OCI-LY7 (cell line): ENCODE results near the gene ERVFRD-1. TPM values are rescaled to one million over a fixed set of nuclear protein-coding genes. Genes with fewer than 3 reads are reported as not detected.

Experiments used
- BruUV-seq: library from RNA; stranded (reverse); fragments of 400-500 nt; replicated peaks from 2 replicates; lab custom pipeline; 2021; lab: Mats Ljungman, UMichigan
- CTCF ChIA-PET: fragments of 300-600 bp; sonication (Branson Sonifier 250); formaldehyde crosslinking; loops from one replicate; lab custom pipeline; 2022; ENCODE audit warnings: antibody characterized with exemption; ENCODE audit not compliant: unreplicated experiment; lab: Charles Lee
- POLR2A ChIA-PET: fragments of 300-600 bp; sonication (Branson Sonifier 250); formaldehyde crosslinking; loops from one replicate; lab custom pipeline; 2022; ENCODE audit warnings: antibody characterized with exemption; lab: Charles Lee
- DNase-seq: peaks from one replicate; pipeline ENCODE4 v3.0.0-alpha.2; 2015; ENCODE audit warnings: low spot score
- H2AFZ ChIP-seq: fragments of 200-600 bp; sonication (generic), shearing (Covaris generic); 2 replicates; pipeline ENCODE4 v1.6.1; 2014; ENCODE audit warnings: mild to moderate bottlenecking, antibody characterized with exemption, low read length, moderate library complexity
- H3K27ac ChIP-seq: fragments of 200-600 bp; sonication (generic); 2 replicates; pipeline ENCODE4 v1.5.1; 2014; ENCODE audit warnings: mixed run types, low read depth, mild to moderate bottlenecking, moderate library complexity, low read length, inconsistent platforms; ENCODE audit not compliant: poor library complexity, severe bottlenecking
- H3K36me3 ChIP-seq: fragments of 200-600 bp; sonication (generic); 2 replicates; pipeline ENCODE4 v1.6.1; 2014; ENCODE audit warnings: mild to moderate bottlenecking, antibody characterized with exemption, low read length, moderate library complexity, mixed read lengths; ENCODE audit not compliant: insufficient read depth
- H3K4me1 ChIP-seq: fragments of 200-600 bp; sonication (generic); 2 replicates; pipeline ENCODE4 v1.5.1; 2014; ENCODE audit warnings: mild to moderate bottlenecking, low read length; ENCODE audit not compliant: insufficient read depth, poor library complexity, severe bottlenecking
- H3K4me2 ChIP-seq: fragments of 200-600 bp; sonication (generic); 2 replicates; pipeline ENCODE4 v1.6.1; 2014; ENCODE audit warnings: mild to moderate bottlenecking, low read length
- H3K4me3 ChIP-seq: fragments of 200-600 bp; sonication (generic); 2 replicates; pipeline ENCODE4 v1.5.1; 2014; ENCODE audit warnings: mild to moderate bottlenecking, low read depth, low read length; ENCODE audit not compliant: poor library complexity, severe bottlenecking
- H3K79me2 ChIP-seq: fragments of 200-600 bp; sonication (generic); 2 replicates; pipeline ENCODE4 v1.6.1; 2016; ENCODE audit warnings: low read depth, mild to moderate bottlenecking, low read length, moderate library complexity, mixed read lengths; ENCODE audit not compliant: insufficient read depth
- H3K9me2 ChIP-seq: fragments of 200-600 bp; sonication (generic); 2 replicates; pipeline ENCODE4 v1.6.1; 2016; ENCODE audit warnings: mild to moderate bottlenecking, low read length, mixed read lengths; ENCODE audit not compliant: insufficient read depth
- H3K9me3 ChIP-seq: fragments of 200-600 bp; sonication (generic); 2 replicates; pipeline ENCODE4 v1.6.1; 2014; ENCODE audit warnings: mild to moderate bottlenecking, mixed run types, low read length, mixed read lengths
- H4K20me1 ChIP-seq: fragments of 200-600 bp; sonication (generic); 2 replicates; pipeline ENCODE4 v1.6.1; 2014; ENCODE audit warnings: mild to moderate bottlenecking, antibody characterized with exemption, low read length, moderate library complexity, mixed read lengths; ENCODE audit not compliant: insufficient read depth
- EZH2phosphoT487 ChIP-seq: fragments of 200-600 bp; sonication (generic); IDR thresholded peaks from 2 replicates; pipeline ENCODE4 v1.6.1; 2018; ENCODE audit warnings: low read depth, borderline replicate concordance, mild to moderate bottlenecking, mixed run types, antibody characterized with exemption, low read length, moderate library complexity, mixed read lengths
- intact Hi-C: fragments of 100-400 bp; cut with micrococcal nuclease; formaldehyde crosslinking; loops from one replicate; pipeline ENCODE4 v1.10.0; 2022; ENCODE audit not compliant: unreplicated experiment
- total RNA-seq, 2 experiments: library from RNA; depleted of rRNA in 1 of 2; stranded (reverse); fragments of >200 nt in 1 of 2; shearing (Covaris generic) in 1 of 2; gene quantifications; 2 replicates each; pipeline ENCODE4 v1.2.3, GENCODE V29; 2014 to 2022
- TF ChIP-seq, protein P1 (sequence below): fragments of 200-600 bp; sonication (generic); conservative IDR thresholded peaks from 2 replicates; pipeline ENCODE4 v1.5.1; 2014; ENCODE audit warnings: mild to moderate bottlenecking, antibody characterized with exemption, low read length, moderate library complexity, mixed read lengths

The ERVFRD-1 gene
- total RNA-seq, 2 experiments from 2014 or later: not detected

DNA sequence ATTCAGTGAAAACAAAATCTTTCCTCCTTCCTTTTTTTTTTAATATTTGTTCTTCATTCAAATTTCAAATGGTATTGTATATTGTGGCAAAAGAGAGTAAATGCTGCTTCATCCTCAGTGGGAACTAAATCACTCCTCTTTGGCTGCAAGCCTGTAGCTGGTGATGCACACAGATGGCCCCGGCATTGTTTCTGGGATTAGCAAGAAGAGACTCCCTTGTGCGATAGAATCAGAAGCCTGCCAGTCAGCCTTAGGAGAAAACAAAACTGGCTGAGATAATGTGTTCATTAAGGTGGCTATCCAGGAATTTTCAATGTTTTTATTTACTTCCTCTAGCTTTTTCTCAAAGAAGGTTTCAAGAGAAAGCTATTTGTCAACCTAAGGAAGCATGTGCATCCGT is 46.7 kb downstream of the ERVFRD-1 start:
- no peak overlapping the region for H3K4me2 ChIP-seq
- TF ChIP-seq EZH2phosphoT487: no peak
- TF ChIP-seq, protein P1, sequence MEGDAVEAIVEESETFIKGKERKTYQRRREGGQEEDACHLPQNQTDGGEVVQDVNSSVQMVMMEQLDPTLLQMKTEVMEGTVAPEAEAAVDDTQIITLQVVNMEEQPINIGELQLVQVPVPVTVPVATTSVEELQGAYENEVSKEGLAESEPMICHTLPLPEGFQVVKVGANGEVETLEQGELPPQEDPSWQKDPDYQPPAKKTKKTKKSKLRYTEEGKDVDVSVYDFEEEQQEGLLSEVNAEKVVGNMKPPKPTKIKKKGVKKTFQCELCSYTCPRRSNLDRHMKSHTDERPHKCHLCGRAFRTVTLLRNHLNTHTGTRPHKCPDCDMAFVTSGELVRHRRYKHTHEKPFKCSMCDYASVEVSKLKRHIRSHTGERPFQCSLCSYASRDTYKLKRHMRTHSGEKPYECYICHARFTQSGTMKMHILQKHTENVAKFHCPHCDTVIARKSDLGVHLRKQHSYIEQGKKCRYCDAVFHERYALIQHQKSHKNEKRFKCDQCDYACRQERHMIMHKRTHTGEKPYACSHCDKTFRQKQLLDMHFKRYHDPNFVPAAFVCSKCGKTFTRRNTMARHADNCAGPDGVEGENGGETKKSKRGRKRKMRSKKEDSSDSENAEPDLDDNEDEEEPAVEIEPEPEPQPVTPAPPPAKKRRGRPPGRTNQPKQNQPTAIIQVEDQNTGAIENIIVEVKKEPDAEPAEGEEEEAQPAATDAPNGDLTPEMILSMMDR: no peak
- H3K9me2 ChIP-seq: no peaks in the 10 kb centered on the region
- POLR2A ChIA-PET: interaction anchor here (0.7 to 0.9 kb wide), 3 partner anchors 186 to 905 kb away, joined by 3 to 6 read pairs (median 4); no protein-coding TSS in a partner anchor
- H3K9me3 ChIP-seq: no peaks in the 10 kb centered on the region
- intact Hi-C loops: no loop called here
- CTCF ChIA-PET: no interaction called here
- BruUV-seq: no TSS peak
- no peak overlapping the region for H2AFZ ChIP-seq
- H3K79me2 ChIP-seq: no peaks in the 10 kb centered on the region
- no peak overlapping the region for H3K27ac ChIP-seq
- H3K4me1 ChIP-seq: no peaks in the 10 kb centered on the region
- no peak for DNase-seq
- no peaks in the 10 kb centered on the region for H3K36me3 ChIP-seq
- no peaks in the 10 kb centered on the region for H4K20me1 ChIP-seq
- H3K4me3 ChIP-seq: no peak overlapping the region

DNA sequence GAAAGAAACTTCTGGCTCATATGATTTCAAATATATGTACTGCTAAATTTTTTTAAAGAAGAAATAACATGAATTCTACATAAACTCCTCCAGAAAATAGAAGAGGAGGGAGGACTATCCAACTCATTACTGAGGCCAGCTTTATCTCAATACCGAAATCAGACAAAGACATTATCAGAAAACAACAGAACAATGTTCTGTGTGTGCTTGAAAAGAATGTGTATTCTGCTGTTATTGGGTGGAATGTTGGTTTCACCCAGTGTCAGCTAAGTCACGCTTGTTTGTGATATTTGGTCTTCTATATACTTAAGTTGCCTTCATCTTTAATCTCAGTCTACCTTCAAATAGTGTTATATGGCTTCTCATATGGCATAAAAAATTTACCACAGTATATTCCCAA is 48.8 kb downstream of the ERVFRD-1 start:
- Histone ChIP-seq H3K4me2 (no peak overlapping the region), H3K27ac (no peak overlapping the region), H3K4me1 (no peaks in the 10 kb centered on the region), H3K9me3 (no peaks in the 10 kb centered on the region), H2AFZ (no peak overlapping the region), H3K79me2 (no peaks in the 10 kb centered on the region), H3K36me3 (no peaks in the 10 kb centered on the region), H3K4me3 (no peak overlapping the region), H3K9me2 (no peaks in the 10 kb centered on the region), H4K20me1 (no peaks in the 10 kb centered on the region)
- intact Hi-C loops: no loop called here
- DNase-seq: no peak
- POLR2A ChIA-PET: interaction anchor here (0.6 kb wide), 1 partner anchor 254 kb away, joined by 3 read pairs; no protein-coding TSS in a partner anchor
- BruUV-seq: no TSS peak
- CTCF ChIA-PET: no interaction called here
- TF ChIP-seq, protein P1: no peak
- TF ChIP-seq EZH2phosphoT487: no peak

DNA sequence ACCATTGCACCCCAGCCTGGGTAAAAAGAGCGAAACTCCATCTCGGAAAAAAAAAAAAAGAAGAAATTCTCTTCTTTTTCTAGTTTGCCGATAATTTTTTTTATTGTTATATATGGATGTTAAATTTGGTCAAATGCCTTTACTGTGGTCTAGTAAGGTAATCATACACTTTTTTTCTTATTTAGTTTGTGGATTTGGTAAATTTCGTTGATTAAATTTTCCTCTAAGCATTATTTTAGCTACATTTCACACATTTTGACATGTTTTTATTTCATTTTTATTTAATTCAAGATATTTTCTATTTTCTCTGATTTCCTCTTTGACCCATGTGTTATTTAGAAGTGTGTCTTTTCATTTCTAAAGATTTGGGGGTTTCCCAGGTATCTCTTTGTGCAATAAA is 49.4 kb downstream of the ERVFRD-1 start:
- intact Hi-C loops: no loop called here
- no peak overlapping the region for H3K4me3 ChIP-seq
- DNase-seq: no peak
- H3K4me1 ChIP-seq: no peaks in the 10 kb centered on the region
- no peak overlapping the region for H3K27ac ChIP-seq
- no peaks in the 10 kb centered on the region for H3K9me3 ChIP-seq
- ChIA-PET POLR2A (interaction anchor here (0.6 to 0.7 kb wide), 3 partner anchors 12 to 573 kb away, joined by 3 read pairs; no protein-coding TSS in a partner anchor), CTCF (no interaction called here)
- H3K79me2 ChIP-seq: no peaks in the 10 kb centered on the region
- no peak for TF ChIP-seq EZH2phosphoT487
- TF ChIP-seq, protein P1: no peak
- no peaks in the 10 kb centered on the region for H3K36me3 ChIP-seq
- H3K9me2 ChIP-seq: no peaks in the 10 kb centered on the region
- no peak overlapping the region for H3K4me2 ChIP-seq
- no peak overlapping the region for H2AFZ ChIP-seq
- no TSS peak for BruUV-seq
- H4K20me1 ChIP-seq: no peaks in the 10 kb centered on the region
